Neural cell (in vitro differentiated cells): ENCODE results near the gene RDX.

Source experiments
- CTCF ChIP-seq: fragments of 450-650 bp; IDR thresholded peaks from 2 replicates; pipeline ENCODE4 v1.5.1; 2014; ENCODE audit warnings: antibody characterized with exemption, mild to moderate bottlenecking, moderate library complexity; ENCODE audit not compliant: poor library complexity, severe bottlenecking
- EP300 ChIP-seq: fragments of 450-650 bp; conservative IDR thresholded peaks from 2 replicates; pipeline ENCODE4 v1.6.1; 2014; ENCODE audit warnings: antibody characterized with exemption, mild to moderate bottlenecking, moderate library complexity; ENCODE audit not compliant: poor library complexity, severe bottlenecking
- POLR2AphosphoS5 ChIP-seq: IDR thresholded peaks from 2 replicates; pipeline ENCODE4 v1.6.1; 2012
- REST ChIP-seq: IDR thresholded peaks from 2 replicates; pipeline ENCODE4 v1.6.1; 2012; ENCODE audit warnings: borderline replicate concordance
- TAF1 ChIP-seq: IDR thresholded peaks from 2 replicates; pipeline ENCODE4 v1.6.1; 2012; ENCODE audit warnings: low read depth

GRCh38 chr11:110329445-110329844 is 33.0 kb upstream of the RDX start:
- no peak for TF ChIP-seq EP300
- TF ChIP-seq POLR2AphosphoS5: no peak
- TF ChIP-seq CTCF: no peak
- TF ChIP-seq TAF1: no peak
- no peak for TF ChIP-seq REST
